B cell (primary cell): ENCODE measurements around the gene PAPSS1. TPM values are rescaled to one million over a fixed set of nuclear protein-coding genes. Genes with fewer than 3 reads are reported as not detected.

Experiments used
- ATAC-seq: fragments of 200-7000 bp; cut with Tn5 transposase; one replicate; pipeline ENCODE4 v1.10.0; 2021; ENCODE audit warnings: low read depth, mild to moderate bottlenecking, moderate number of reproducible peaks, moderate library complexity
- CTCF ChIA-PET: fragments of 350-600 bp; sonication (Branson Sonifier 250); formaldehyde crosslinking; loops from one replicate; lab custom pipeline; 2021; ENCODE audit warnings: antibody characterized with exemption, inconsistent platforms; lab: Charles Lee
- POLR2A ChIA-PET: fragments of 350-600 bp; sonication (Branson Sonifier 250); formaldehyde crosslinking; loops from one replicate; lab custom pipeline; 2021; ENCODE audit warnings: antibody characterized with exemption; lab: Charles Lee
- DNase-seq: peaks from one replicate; pipeline ENCODE4 v3.0.0; 2013
- H2AFZ ChIP-seq: 2 replicates; pipeline ENCODE4 v1.6.1; 2012; ENCODE audit warnings: mild to moderate bottlenecking, low read depth, low read length; ENCODE audit not compliant: insufficient read depth, poor library complexity, severe bottlenecking
- H3K27ac ChIP-seq, 2 donors: 1 replicate in 1 of 2; 2 replicates in 1 of 2; pipeline ENCODE4 v1.5.1; 2012 to 2013; ENCODE audit warnings: low read length in 2 of 2, mild to moderate bottlenecking in 2 of 2, moderate library complexity in 1 of 2
- H3K27me3 ChIP-seq, 4 experiments: fragments of 200-600 bp in 1 of 4; sonication (generic) in 1 of 4; replicated peaks in 1 of 4; 1 replicate in 2 of 4; 2 replicates in 2 of 4; pipeline versions ENCODE4 v1.6.1 to v1.7.0; 2013 to 2016; ENCODE audit warnings: low read length in 3 of 4, mild to moderate bottlenecking in 2 of 4, mixed read lengths in 1 of 4, moderate library complexity in 1 of 4; ENCODE audit not compliant: insufficient read depth in 4 of 4, control insufficient read depth in 3 of 4; ENCODE audit errors: control extremely low read depth in 1 of 4
- H3K36me3 ChIP-seq, 2 experiments: replicated peaks in 1 of 2; 1 replicate in 1 of 2; 2 replicates in 1 of 2; pipeline versions ENCODE4 v1.6.1 to v1.7.1; 2013; ENCODE audit warnings: low read length in 1 of 2; ENCODE audit not compliant: insufficient read depth in 2 of 2, control insufficient read depth in 1 of 2; ENCODE audit errors: control extremely low read depth in 1 of 2, extremely low read depth in 1 of 2
- H3K4me1 ChIP-seq, 2 donors: fragments of 200-600 bp in 1 of 2; sonication (generic) in 1 of 2; 1 replicate in 1 of 2; 2 replicates in 1 of 2; pipeline versions ENCODE4 v1.5.1 to v1.6.1; 2013 to 2017; ENCODE audit warnings: low read length in 2 of 2; ENCODE audit not compliant: control insufficient read depth in 2 of 2, insufficient read depth in 2 of 2
- H3K4me2 ChIP-seq: replicated peaks from 2 replicates; pipeline ENCODE3; 2012; ENCODE audit warnings: mild to moderate bottlenecking, low read depth, low read length; ENCODE audit not compliant: poor library complexity, severe bottlenecking
- H3K4me3 ChIP-seq, 5 experiments: fragments of 200-600 bp in 1 of 5; sonication (generic) in 1 of 5; 1 replicate in 3 of 5; 2 replicates in 2 of 5; pipeline versions ENCODE4 v1.5.1 to v1.7.0; 2011 to 2016; ENCODE audit warnings: low read length in 4 of 5, mild to moderate bottlenecking in 4 of 5, low read depth in 2 of 5, control low read depth in 1 of 5, moderate library complexity in 1 of 5; ENCODE audit not compliant: insufficient read depth in 1 of 5; ENCODE audit errors: control extremely low read depth in 1 of 5, extremely low read depth in 1 of 5
- H3K79me2 ChIP-seq: fragments of 200-600 bp; sonication (generic); one replicate; pipeline ENCODE4 v1.6.0; 2016; ENCODE audit warnings: low read length; ENCODE audit not compliant: control insufficient read depth, insufficient read depth
- H3K9ac ChIP-seq: fragments of 200-600 bp; sonication (generic); 2 replicates; pipeline ENCODE4 v1.6.1; 2017; ENCODE audit warnings: mild to moderate bottlenecking, low read length, moderate library complexity
- H3K9me3 ChIP-seq, 3 donors: one replicate each; pipeline versions ENCODE4 v1.6.1 to v1.7.1; 2013; ENCODE audit warnings: low read length in 2 of 3; ENCODE audit not compliant: control insufficient read depth in 2 of 3, insufficient read depth in 1 of 3; ENCODE audit errors: control extremely low read depth in 1 of 3
- H4K20me1 ChIP-seq: 2 replicates; pipeline ENCODE4 v1.6.0; 2012; ENCODE audit warnings: mild to moderate bottlenecking, low read length; ENCODE audit not compliant: insufficient read depth, control insufficient read depth, poor library complexity, severe bottlenecking
- H3K27ac Mint-ChIP-seq: one replicate; pipeline ENCODE4 v1.8.0; 2021; ENCODE audit warnings: mixed read lengths
- H3K27me3 Mint-ChIP-seq: one replicate; pipeline ENCODE4 v1.8.0; 2021; ENCODE audit warnings: mixed read lengths
- H3K4me1 Mint-ChIP-seq: one replicate; pipeline ENCODE4 v1.8.0; 2021; ENCODE audit warnings: mixed read lengths
- H3K4me3 Mint-ChIP-seq: one replicate; pipeline ENCODE4 v1.8.0; 2021; ENCODE audit warnings: mixed read lengths
- H3K9me3 Mint-ChIP-seq: one replicate; pipeline ENCODE4 v1.8.0; 2022; ENCODE audit warnings: mixed read lengths; ENCODE audit not compliant: insufficient read depth
- EZH2 ChIP-seq: IDR thresholded peaks from 2 replicates; pipeline ENCODE4 v1.6.1; 2012; ENCODE audit warnings: borderline replicate concordance, low read depth, mild to moderate bottlenecking, moderate library complexity, low read length; ENCODE audit not compliant: insufficient read depth, poor library complexity, severe bottlenecking
- WGBS: methylation state at CpG from one replicate; pipeline ENCODE4 v1.1.5; 2013; ENCODE audit warnings: missing lambda C conversion rate; ENCODE audit not compliant: insufficient coverage; 5-methylcytosine and 5-hydroxymethylcytosine counted together
- intact Hi-C: fragments of 100-400 bp; cut with micrococcal nuclease; formaldehyde crosslinking; loops from one replicate; pipeline ENCODE4 v1.10.0; 2022
- polyA plus RNA-seq: library from polyadenylated mRNA; depleted of rRNA; stranded (reverse); fragments of >200 nt; gene quantifications from 2 replicates; pipeline ENCODE4 v1.2.3, GENCODE V29; 2012
- total RNA-seq, 2 donors: library from RNA; stranded (reverse); fragments of 120-200 nt in 1 of 2; gene quantifications; 1 replicate in 1 of 2; 2 replicates in 1 of 2; pipeline versions ENCODE4 v1.2.3 to v1.2.4, GENCODE V29; 2013 to 2022
- TF ChIP-seq, protein P1 (sequence below): fragments of 200-600 bp; IDR thresholded peaks from one replicate; pipeline ENCODE4 v1.8.0; 2022; ENCODE audit warnings: antibody characterized with exemption, mild to moderate bottlenecking

The PAPSS1 gene
- total and polyA plus RNA-seq, 2 donors (not counting 1 experiment from before 2014, with no cell fraction given) = 21.4 to 33.9 TPM

GRCh38 chr4:107647591-107647990 is 72.4 kb downstream of the PAPSS1 start:
- ATAC-seq (no peak), DNase-seq (no peak)
- Histone ChIP-seq H3K27me3 (no peaks in the 10 kb centered on the region), H2AFZ (no peak overlapping the region), H3K4me2 (no peak overlapping the region), H3K9ac (no peak overlapping the region), H3K27ac (no peak overlapping the region), H3K4me3 (no peak overlapping the region), H3K9me3 (peaks cover 0 to 17% (median 7%) of the 10 kb centered on the region in 3 donors), H3K4me1 (no peaks in the 10 kb centered on the region), H3K79me2 (no peaks in the 10 kb centered on the region), H4K20me1 (no peaks in the 10 kb centered on the region), H3K36me3 (peaks cover 15 to 58% of the 10 kb centered on the region in 2 experiments)
- Mint-ChIP-seq H3K4me1 (peaks cover 4% of the 10 kb centered on the region), H3K9me3 (peaks cover 3% of the 10 kb centered on the region), H3K27me3 (no peaks in the 10 kb centered on the region), H3K4me3 (no peak overlapping the region), H3K27ac (no peak overlapping the region)
- no peak for TF ChIP-seq EZH2
- TF ChIP-seq, protein P1, sequence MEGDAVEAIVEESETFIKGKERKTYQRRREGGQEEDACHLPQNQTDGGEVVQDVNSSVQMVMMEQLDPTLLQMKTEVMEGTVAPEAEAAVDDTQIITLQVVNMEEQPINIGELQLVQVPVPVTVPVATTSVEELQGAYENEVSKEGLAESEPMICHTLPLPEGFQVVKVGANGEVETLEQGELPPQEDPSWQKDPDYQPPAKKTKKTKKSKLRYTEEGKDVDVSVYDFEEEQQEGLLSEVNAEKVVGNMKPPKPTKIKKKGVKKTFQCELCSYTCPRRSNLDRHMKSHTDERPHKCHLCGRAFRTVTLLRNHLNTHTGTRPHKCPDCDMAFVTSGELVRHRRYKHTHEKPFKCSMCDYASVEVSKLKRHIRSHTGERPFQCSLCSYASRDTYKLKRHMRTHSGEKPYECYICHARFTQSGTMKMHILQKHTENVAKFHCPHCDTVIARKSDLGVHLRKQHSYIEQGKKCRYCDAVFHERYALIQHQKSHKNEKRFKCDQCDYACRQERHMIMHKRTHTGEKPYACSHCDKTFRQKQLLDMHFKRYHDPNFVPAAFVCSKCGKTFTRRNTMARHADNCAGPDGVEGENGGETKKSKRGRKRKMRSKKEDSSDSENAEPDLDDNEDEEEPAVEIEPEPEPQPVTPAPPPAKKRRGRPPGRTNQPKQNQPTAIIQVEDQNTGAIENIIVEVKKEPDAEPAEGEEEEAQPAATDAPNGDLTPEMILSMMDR = no peak
- ChIA-PET POLR2A (no interaction called here), CTCF (no interaction called here)
- whole genome bisulfite sequencing = 100% methylated on average over 3 of the region's 4 CpGs
- intact Hi-C loops = no loop called here

DNA sequence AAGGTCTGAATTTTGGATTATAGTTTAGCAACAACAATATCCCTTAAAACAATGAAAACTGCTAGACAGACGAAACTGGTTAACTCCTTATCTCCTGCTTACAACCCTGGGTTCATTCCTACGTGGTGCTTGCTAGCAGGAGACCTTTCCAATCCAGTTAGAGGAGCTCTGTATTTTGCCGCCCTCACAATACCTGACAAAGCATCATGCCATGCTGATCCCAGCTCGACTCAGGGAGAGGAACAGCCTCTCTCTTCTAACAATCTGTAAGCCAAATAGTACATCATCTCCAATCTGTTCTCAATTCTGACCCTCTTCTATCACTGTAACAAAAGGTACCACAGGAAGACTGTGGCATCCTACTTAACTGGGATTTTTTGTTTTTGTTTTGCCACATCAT is 74.4 kb downstream of the PAPSS1 start:
- Mint-ChIP-seq H3K4me3 (no peak overlapping the region), H3K4me1 (no peaks in the 10 kb centered on the region), H3K27ac (no peak overlapping the region), H3K9me3 (no peaks in the 10 kb centered on the region), H3K27me3 (no peaks in the 10 kb centered on the region)
- Histone ChIP-seq H3K4me3 (no peak overlapping the region), H3K9me3 (peaks cover 0 to 2% (median 0%) of the 10 kb centered on the region in 3 donors), H3K27ac (no peak overlapping the region), H3K4me1 (no peaks in the 10 kb centered on the region), H3K27me3 (no peaks in the 10 kb centered on the region), H3K4me2 (no peak overlapping the region), H3K9ac (no peak overlapping the region), H3K36me3 (peaks cover 4 to 39% of the 10 kb centered on the region in 2 experiments), H2AFZ (no peak overlapping the region), H3K79me2 (no peaks in the 10 kb centered on the region), H4K20me1 (no peaks in the 10 kb centered on the region)
- TF ChIP-seq, protein P1 = no peak
- no peak for TF ChIP-seq EZH2
- ATAC-seq (no peak), DNase-seq (no peak)
- intact Hi-C loops = no loop called here
- ChIA-PET POLR2A (no interaction called here), CTCF (no interaction called here)
- 97% methylated on average over 4 of the region's 4 CpGs for WGBS
